GM19025 (cell line): ENCODE results near the gene MYL6.
"Not testable (repeated sequence)": the region's sequence is repeated elsewhere in the genome, so short reads cannot be mapped to it uniquely, and the experiment has no call there.

Experiments
- ATAC-seq: cut with Tn5 transposase; IDR thresholded peaks from one replicate; pipeline ENCODE4 v1.9.1; 2021; ENCODE audit warnings: mild to moderate bottlenecking, low read depth, moderate library complexity; ENCODE audit not compliant: unreplicated experiment

MYL6 gene

GRCh38 chr12:56158029-56158925, at the start of gene MYL6:
Gene MYL6 (plus strand): TSS chr12:56158359. CDS start chr12:56158402, 43 bp downstream.
- peak; percentile 82 for ATAC-seq

DNA sequence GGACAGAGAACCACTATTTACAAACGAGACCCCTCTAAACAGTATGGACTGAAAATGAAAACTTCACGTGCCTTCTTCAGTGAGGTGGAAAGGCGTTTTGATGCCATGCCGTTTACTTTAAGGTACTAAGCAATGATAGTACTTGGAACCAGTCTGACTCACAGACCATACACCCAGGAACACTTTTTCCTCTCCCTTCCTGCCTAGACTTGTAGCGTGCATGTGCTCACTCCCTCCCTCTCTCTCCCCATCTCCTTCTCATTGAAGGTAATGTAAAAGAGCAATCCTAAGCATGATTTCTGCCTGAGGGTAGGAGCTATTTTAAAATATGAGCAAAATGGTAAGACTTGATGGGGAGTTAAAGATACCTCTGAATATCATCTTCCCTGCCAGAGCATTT, 47.6 kb upstream of the MYL6 start:
- ATAC-seq, result no peak

DNA sequence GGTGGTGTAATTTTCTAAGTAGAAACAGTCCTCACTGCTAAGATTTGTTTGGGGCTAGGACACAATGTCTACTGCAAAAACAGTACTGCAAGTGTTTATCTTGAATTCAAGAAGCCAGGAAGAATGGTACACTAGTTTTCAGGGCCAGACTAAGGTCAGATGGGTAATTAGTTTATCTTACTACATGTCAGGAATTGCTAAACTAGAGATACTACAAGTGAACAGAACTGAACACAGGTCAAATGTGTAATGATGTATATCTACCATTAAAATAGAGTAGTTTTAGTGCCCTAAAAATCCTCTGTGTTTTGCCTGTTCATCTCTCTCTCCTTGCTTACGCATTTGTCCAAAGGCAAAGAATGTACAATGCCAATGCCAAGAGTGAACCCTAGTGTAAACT, 44.1 kb upstream of the MYL6 start:
- ATAC-seq, result no peak

DNA sequence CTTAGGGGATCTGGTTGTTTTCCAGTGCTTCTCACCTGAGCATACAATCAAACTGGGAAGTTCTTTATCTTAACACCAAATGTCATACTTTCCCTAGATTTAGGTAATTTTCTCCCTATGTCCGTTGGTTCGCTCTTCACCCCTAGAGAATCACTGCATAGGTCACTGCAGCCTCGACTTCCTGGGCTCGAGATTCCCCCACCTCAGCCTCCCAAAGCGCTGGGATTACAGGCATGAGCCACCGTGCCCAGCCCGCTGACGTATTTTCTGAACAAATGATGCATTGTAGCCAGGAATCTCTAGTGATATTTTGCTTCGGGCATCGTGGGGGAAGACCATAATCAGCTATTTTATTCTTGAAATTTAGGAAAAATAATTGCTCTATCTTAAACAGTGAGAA, 42.8 kb upstream of the MYL6 start:
- no peak for ATAC-seq

DNA sequence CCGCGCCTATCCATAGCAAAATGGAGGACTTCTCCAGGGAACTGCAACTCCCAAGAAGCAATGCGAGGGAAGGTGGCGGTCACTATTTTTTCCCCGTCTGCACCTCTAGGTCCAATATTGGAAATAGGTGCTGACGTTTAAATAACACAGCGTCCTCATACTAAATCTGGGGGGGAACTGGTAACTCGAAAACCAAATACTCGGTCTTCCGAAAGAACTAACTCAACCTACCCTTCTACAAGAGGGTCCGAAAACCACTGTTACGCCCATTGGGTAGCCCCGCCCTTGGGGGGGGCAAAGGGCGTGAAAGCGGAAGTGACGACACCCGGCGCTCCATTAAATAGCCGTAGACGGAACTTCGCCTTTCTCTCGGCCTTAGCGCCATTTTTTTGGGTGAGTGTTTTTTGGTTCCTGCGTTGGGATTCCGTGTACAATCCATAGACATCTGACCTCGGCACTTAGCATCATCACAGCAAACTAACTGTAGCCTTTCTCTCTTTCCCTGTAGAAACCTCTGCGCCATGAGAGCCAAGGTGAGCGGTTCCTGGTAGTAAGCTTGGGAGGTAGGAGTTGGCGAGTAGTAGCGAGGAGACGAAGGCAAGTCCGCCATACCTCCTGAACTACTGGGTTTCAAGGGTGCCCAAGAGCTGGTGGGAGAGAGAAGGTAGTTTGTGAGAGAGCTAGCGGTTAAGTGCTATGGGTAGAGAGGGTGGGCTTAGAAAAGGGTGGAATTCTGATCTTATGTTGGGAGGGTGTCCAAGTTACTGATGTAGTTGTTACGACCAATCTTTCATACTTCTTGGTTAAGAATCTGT, 41.7 kb upstream of the MYL6 start, which contains the start of gene RPL41:
RPL41 (plus strand) TSS at position 367 of the 815 bp plus-strand sequence.
- ATAC-seq, result peak; percentile 35

GRCh38 chr12:56117082-56117706, 41.0 kb upstream of the MYL6 start:
- ATAC-seq, result not testable (repeated sequence)

GRCh38 chr12:56117778-56118687, 40.1 kb upstream of the MYL6 start, which contains the start of gene ZC3H10:
Gene ZC3H10 (plus strand): TSS chr12:56118266. CDS start chr12:56120563, 2,297 bp downstream.
- peak; percentile 78 for ATAC-seq

- ATAC-seq, result no peak
Measured at GRCh38 chr12:56118688-56119357, 39.3 kb upstream of the MYL6 start.

DNA sequence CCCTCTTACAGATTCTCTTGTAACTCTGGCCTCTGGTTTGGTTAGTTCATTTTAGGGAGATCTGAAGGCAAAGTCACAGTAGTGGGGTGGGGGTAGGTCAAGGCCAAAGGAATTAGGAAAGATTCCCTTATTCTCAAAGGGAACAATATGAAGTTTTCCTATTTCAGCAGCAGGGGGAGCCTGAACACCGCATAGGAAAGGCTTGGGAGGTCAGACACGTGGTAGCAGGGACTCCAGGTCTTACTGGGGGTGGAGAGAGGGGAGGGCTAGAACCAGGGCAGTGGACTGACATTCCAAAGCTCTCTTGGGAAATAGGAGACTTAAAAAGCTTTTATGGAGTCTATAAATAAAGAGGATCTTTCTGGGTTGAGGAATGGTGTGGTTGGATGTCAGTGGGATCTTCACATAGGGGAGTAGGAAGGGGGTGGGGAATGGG, 38.8 kb upstream of the MYL6 start:
- ATAC-seq, result no peak

GRCh38 chr12:56120158-56120846, 37.9 kb upstream of the MYL6 start:
- ATAC-seq, result no peak

- no peak for ATAC-seq
Measured at GRCh38 chr12:56121204-56121870, 36.8 kb upstream of the MYL6 start.

- ATAC-seq, result no peak
Measured at GRCh38 chr12:56122637-56123036, 35.5 kb upstream of the MYL6 start.

DNA sequence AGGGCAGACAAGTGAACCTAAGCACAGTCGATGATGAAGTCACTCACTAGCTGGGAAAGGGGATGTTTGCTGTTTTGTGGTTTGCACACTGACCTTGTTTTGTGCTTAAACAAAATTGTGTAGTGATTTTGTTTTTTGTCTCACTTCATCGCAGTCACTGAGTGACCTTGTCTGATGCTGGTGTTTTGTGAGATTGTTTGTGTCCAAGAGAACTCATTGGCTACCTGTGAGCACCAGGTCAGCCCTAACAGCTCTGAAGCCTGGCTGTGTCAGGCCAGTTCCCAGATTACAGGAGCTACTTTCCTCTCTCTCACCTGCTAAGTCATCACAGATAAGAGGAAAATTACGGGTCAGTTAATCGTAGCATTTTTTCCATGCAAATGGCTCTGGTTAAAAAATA, 34.0 kb upstream of the MYL6 start:
- no peak for ATAC-seq

DNA sequence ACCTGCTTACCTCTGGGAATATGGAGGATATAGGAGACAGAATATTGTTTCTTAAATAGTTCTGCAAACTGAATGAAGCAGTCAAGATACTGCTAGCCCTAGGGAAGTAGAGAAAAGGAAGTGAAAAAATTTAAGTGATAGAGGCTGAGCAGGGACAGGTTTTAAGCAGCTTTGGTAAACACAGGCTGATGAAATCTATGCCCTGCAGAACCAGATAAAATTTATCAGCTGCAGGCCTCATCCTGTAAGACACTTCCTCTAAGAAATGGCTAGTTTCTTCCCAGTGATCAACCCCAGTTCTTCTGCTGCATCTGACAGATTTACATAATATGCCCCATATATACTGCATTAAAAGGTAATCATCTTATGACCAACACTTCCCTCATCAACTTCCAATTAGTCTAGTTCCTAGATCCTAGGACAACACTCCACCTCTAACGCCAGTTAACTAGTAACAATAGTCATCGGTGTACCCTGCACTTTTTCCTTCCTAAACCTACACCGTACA, 31.4 kb upstream of the MYL6 start:
- ATAC-seq, result no peak

DNA sequence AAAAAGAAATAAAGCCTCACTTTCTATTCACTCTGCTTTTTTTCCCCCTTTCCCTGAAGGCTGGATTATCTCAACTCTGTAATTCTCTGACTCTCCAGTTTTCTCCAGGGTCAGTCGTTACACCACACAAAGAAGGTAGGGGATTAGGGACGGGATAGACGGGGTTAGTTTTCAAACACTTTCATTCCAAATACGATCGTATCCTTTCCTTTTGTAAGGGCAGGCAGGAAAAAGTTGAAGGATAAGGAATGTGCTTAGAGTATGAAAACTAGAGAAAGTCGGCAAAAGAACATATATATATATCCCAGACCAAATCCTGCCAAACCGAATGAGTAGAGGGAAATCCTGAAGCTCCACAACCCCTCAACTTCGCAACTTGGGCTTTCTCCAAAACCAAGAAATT, 30.7 kb upstream of the MYL6 start:
- ATAC-seq, result no peak

DNA sequence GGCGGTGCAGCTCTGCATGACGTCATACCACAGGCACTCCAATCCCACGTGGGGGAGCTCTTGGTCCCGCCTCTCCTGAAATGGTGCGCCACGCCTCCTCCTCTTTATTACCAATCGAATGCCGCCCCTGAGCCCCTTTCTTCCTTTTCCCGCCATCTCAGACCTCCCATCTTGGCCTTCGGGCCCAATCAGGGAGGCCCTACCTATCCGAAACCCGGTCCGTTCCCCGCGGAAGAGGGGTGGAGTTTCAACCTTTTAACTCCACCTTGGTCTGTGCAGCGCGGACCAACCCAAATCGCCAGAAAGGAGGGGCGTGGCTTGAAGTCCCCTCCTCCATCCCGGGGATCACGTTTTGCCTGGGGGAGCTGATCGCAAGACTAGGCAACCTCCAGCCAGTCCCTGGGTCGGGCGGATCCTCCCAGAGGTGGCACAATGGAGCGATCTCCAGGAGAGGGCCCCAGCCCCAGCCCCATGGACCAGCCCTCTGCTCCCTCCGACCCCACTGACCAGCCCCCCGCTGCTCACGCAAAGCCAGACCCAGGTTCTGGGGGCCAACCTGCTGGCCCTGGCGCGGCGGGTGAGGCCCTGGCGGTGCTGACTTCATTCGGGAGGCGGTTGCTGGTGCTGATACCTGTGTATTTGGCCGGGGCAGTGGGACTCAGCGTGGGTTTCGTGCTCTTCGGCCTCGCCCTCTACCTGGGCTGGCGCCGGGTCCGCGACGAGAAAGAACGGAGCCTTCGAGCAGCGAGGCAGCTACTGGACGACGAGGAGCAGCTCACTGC, 30.1 kb upstream of the MYL6 start, which contains the start of gene ESYT1:
ESYT1 (plus strand) TSS at position 380 of the 782 bp plus-strand sequence; CDS start at position 433, 53 bp downstream.
- peak; percentile 91 for ATAC-seq

DNA sequence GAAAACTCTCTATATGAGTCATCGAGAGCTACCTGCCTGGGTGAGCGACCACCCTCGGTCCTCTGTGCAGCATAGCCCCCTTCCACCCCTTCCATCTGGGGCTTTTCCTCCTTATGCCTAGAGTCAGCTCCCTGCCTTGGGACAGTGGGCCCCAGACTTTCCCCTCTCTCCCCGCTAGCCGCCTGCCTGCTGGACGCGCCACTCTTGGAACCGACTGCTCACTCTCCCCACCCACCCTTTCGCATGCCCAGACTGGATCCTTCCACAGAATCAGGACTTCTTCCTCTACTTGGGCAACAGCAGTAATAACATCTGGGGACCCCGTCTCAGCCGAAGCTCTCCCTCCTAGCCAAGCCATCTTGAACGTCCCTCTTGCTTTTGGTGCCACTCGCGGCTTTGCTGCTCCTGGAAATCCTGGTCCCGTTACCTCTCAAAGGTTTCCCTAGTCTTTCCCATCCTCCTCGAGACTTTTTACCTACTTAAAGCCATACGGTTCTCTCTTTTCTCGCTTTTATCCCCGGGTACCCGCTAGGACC, 29.4 kb upstream of the MYL6 start:
- ATAC-seq, result no peak
